ENCODE data around the gene TRIM52. TPM values are rescaled to one million over a fixed set of nuclear protein-coding genes. Genes with fewer than 3 reads are reported as not detected.

TRIM52 gene
- total and polyA plus RNA-seq, 9 of the 15 experiments (the other 6 are each of a cell fraction or from before 2014, with no cell fraction given): 3.3 to 21.9 (median 13.5) TPM

DNA sequence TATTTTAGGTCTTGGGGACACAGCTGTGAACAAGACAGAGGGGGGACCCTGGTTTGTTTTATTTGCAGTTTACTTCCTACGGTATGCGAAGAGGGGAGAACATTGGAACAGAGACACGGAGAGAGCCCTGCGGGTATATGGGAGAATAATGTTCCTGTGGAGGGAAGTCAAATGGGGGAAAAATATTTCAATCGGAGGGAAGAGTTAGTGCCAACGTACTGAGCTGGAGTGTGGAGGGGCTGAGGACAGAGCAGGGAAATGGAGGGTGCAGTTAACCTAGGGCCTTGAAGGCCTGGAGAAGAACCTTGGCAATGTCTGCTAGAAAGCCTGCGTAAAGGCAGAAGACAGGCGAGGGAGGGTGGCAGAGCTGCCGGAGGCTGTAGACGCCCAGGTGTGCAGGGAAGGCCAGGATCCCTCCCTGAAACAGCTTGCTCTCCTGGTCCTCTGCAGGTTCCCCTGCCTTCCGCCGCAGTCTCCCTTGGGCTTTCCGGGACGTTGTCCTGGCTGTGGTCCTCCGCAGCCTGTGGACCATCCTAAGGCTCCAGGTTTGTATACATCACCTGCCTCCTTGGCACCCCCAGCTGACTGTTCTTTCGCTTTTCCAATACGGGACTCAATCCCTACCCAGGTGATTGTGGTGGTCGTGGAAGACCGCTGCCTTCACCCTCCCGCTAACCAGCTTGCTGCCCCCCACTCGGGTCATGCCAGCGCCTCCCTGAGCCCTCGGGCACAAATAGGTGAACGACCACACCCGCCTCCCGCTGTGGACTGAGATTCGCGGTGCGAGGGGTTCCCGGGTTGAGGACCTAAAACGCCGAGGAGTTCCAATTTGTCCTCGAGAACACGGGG, 15.3 kb downstream of the TRIM52 start (continued):
- TF ChIP-seq, protein P1, sequence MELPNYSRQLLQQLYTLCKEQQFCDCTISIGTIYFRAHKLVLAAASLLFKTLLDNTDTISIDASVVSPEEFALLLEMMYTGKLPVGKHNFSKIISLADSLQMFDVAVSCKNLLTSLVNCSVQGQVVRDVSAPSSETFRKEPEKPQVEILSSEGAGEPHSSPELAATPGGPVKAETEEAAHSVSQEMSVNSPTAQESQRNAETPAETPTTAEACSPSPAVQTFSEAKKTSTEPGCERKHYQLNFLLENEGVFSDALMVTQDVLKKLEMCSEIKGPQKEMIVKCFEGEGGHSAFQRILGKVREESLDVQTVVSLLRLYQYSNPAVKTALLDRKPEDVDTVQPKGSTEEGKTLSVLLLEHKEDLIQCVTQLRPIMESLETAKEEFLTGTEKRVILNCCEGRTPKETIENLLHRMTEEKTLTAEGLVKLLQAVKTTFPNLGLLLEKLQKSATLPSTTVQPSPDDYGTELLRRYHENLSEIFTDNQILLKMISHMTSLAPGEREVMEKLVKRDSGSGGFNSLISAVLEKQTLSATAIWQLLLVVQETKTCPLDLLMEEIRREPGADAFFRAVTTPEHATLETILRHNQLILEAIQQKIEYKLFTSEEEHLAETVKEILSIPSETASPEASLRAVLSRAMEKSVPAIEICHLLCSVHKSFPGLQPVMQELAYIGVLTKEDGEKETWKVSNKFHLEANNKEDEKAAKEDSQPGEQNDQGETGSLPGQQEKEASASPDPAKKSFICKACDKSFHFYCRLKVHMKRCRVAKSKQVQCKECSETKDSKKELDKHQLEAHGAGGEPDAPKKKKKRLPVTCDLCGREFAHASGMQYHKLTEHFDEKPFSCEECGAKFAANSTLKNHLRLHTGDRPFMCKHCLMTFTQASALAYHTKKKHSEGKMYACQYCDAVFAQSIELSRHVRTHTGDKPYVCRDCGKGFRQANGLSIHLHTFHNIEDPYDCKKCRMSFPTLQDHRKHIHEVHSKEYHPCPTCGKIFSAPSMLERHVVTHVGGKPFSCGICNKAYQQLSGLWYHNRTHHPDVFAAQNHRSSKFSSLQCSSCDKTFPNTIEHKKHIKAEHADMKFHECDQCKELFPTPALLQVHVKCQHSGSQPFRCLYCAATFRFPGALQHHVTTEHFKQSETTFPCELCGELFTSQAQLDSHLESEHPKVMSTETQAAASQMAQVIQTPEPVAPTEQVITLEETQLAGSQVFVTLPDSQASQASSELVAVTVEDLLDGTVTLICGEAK (IDR thresholded peaks at IDR 0.05): no peak
- TF ChIP-seq, protein P1 (CRISPR knock-in tag; IDR thresholded peaks at IDR 0.05): no peak
- TF ChIP-seq RBM14 (IDR thresholded peaks at IDR 0.05; ENCODE audit: borderline replicate concordance, insufficient read depth, low read depth, low read length): no peak
- no peak for TF ChIP-seq ZFX (CRISPR knock-in tag; IDR thresholded peaks at IDR 0.05)
- no peak for TF ChIP-seq KAT2B (IDR thresholded peaks at IDR 0.05; ENCODE audit: low read depth, low read length)
- no peak for TF ChIP-seq ZNF239 (CRISPR knock-in tag; IDR thresholded peaks at IDR 0.05)
- TF ChIP-seq, protein P2, sequence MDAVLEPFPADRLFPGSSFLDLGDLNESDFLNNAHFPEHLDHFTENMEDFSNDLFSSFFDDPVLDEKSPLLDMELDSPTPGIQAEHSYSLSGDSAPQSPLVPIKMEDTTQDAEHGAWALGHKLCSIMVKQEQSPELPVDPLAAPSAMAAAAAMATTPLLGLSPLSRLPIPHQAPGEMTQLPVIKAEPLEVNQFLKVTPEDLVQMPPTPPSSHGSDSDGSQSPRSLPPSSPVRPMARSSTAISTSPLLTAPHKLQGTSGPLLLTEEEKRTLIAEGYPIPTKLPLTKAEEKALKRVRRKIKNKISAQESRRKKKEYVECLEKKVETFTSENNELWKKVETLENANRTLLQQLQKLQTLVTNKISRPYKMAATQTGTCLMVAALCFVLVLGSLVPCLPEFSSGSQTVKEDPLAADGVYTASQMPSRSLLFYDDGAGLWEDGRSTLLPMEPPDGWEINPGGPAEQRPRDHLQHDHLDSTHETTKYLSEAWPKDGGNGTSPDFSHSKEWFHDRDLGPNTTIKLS (IDR thresholded peaks at IDR 0.05; ENCODE audit: borderline replicate concordance, low read depth): no peak
- TF ChIP-seq, protein P3, sequence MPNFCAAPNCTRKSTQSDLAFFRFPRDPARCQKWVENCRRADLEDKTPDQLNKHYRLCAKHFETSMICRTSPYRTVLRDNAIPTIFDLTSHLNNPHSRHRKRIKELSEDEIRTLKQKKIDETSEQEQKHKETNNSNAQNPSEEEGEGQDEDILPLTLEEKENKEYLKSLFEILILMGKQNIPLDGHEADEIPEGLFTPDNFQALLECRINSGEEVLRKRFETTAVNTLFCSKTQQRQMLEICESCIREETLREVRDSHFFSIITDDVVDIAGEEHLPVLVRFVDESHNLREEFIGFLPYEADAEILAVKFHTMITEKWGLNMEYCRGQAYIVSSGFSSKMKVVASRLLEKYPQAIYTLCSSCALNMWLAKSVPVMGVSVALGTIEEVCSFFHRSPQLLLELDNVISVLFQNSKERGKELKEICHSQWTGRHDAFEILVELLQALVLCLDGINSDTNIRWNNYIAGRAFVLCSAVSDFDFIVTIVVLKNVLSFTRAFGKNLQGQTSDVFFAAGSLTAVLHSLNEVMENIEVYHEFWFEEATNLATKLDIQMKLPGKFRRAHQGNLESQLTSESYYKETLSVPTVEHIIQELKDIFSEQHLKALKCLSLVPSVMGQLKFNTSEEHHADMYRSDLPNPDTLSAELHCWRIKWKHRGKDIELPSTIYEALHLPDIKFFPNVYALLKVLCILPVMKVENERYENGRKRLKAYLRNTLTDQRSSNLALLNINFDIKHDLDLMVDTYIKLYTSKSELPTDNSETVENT (CRISPR knock-in tag; IDR thresholded peaks at IDR 0.05): no peak
- TF ChIP-seq DIDO1 (tag; IDR thresholded peaks at IDR 0.05; ENCODE audit: low read depth): no peak
- no peak for TF ChIP-seq CHD4 (IDR thresholded peaks at IDR 0.05; ENCODE audit: insufficient read depth, insufficient replicate concordance, low read depth, low read length, poor library complexity, severe bottlenecking)
- no peak for TF ChIP-seq HLTF (IDR thresholded peaks at IDR 0.05)
- TF ChIP-seq PYGO2 (tag; IDR thresholded peaks at IDR 0.05): no peak
